HepG2 (cell line): ENCODE measurements around the gene MTMR4. TPM values are rescaled to one million over a fixed set of nuclear protein-coding genes. Genes with fewer than 3 reads are reported as not detected.

Experiments used
- DPF2 ChIP-seq: sonication (generic); formaldehyde crosslinking; IDR thresholded peaks from 2 replicates; pipeline ENCODE4 v1.4.0; 2020; ENCODE audit warnings: mild to moderate bottlenecking, low read depth, missing genetic modification reagents, borderline replicate concordance
- EED ChIP-seq: sonication (generic); formaldehyde crosslinking; IDR thresholded peaks from 2 replicates; pipeline ENCODE4 v1.5.0; 2020; ENCODE audit warnings: mild to moderate bottlenecking, missing genetic modification reagents
- ESRRA ChIP-seq: sonication (generic); formaldehyde crosslinking; IDR thresholded peaks from 2 replicates; pipeline ENCODE4 v1.5.1; 2020; ENCODE audit warnings: mild to moderate bottlenecking, low read depth, missing genetic modification reagents
- HCFC1 ChIP-seq: fragments of 150-350 bp; IDR thresholded peaks from 2 replicates; pipeline ENCODE4 v1.6.1; 2014; ENCODE audit warnings: low read depth, low read length
- HNF4G ChIP-seq, 2 experiments: sonication (generic) in 1 of 2; formaldehyde crosslinking in 1 of 2; IDR thresholded peaks; 2 replicates each; pipeline versions ENCODE4 v1.4.0 to v1.6.1; 2011 to 2020; ENCODE audit warnings: borderline replicate concordance in 2 of 2, low read depth in 2 of 2, mild to moderate bottlenecking in 2 of 2, low read length in 1 of 2, missing genetic modification reagents in 1 of 2, moderate library complexity in 1 of 2
- JUN ChIP-seq: sonication (generic); formaldehyde crosslinking; IDR thresholded peaks from 2 replicates; pipeline ENCODE4 v1.4.0; 2020; ENCODE audit warnings: mild to moderate bottlenecking, missing genetic modification reagents
- KAT8 ChIP-seq: IDR thresholded peaks from 2 replicates; pipeline ENCODE4 v1.6.1; 2016; ENCODE audit warnings: missing genetic modification reagents, missing compliant biosample characterization
- KLF16 ChIP-seq, 2 experiments: sonication (generic) in 1 of 2; formaldehyde crosslinking in 1 of 2; IDR thresholded peaks; 2 replicates each; pipeline versions ENCODE4 v1.6.1 to v1.8.0; 2016 to 2023; ENCODE audit warnings: missing genetic modification reagents in 2 of 2, missing compliant biosample characterization in 1 of 2
- MAFK ChIP-seq, 2 experiments: IDR thresholded peaks in 1 of 2; conservative IDR thresholded peaks in 1 of 2; 2 replicates each; pipeline ENCODE4 v1.6.1; 2011; ENCODE audit warnings: improper control_type of control experiment in 2 of 2, low read length in 2 of 2
- MAX ChIP-seq: IDR thresholded peaks from 2 replicates; pipeline ENCODE4 v1.6.1; 2012; ENCODE audit warnings: inconsistent platforms
- RARA ChIP-seq: IDR thresholded peaks from 2 replicates; pipeline ENCODE4 v1.6.1; 2016; ENCODE audit warnings: missing genetic modification reagents, missing compliant biosample characterization
- RBM39 ChIP-seq: fragments of 200-400 bp; formaldehyde crosslinking; IDR thresholded peaks from one replicate; pipeline ENCODE4 v1.6.1; 2018; ENCODE audit warnings: antibody characterized with exemption, mild to moderate bottlenecking, low read depth, low read length; ENCODE audit not compliant: poor library complexity, severe bottlenecking
- SAP130 ChIP-seq: IDR thresholded peaks from 2 replicates; pipeline ENCODE4 v1.6.1; 2016; ENCODE audit warnings: low read depth
- SSRP1 ChIP-seq: IDR thresholded peaks from 2 replicates; pipeline ENCODE4 v1.6.1; 2016; ENCODE audit warnings: control low read depth
- TEAD3 ChIP-seq: optimal IDR thresholded peaks from 2 replicates; pipeline ENCODE3; 2016; ENCODE audit warnings: borderline replicate concordance
- THAP11 ChIP-seq: IDR thresholded peaks from 2 replicates; pipeline ENCODE4 v1.6.1; 2016; ENCODE audit warnings: missing biosample characterization, missing genetic modification reagents
- YY1 ChIP-seq: IDR thresholded peaks from 2 replicates; pipeline ENCODE4 v1.6.1; 2011; ENCODE audit warnings: low read length, low read depth, moderate library complexity, mild to moderate bottlenecking; ENCODE audit not compliant: insufficient read depth, insufficient replicate concordance
- ZBTB20 ChIP-seq: sonication (generic); formaldehyde crosslinking; IDR thresholded peaks from 2 replicates; pipeline ENCODE4 v1.8.1; 2023; ENCODE audit warnings: missing genetic modification reagents, low read depth, mild to moderate bottlenecking, borderline replicate concordance
- ZBTB34 ChIP-seq: sonication (generic); formaldehyde crosslinking; IDR thresholded peaks from 2 replicates; pipeline ENCODE4 v1.8.0; 2022; ENCODE audit warnings: mild to moderate bottlenecking, missing genetic modification reagents
- ZBTB37 ChIP-seq: sonication (generic); formaldehyde crosslinking; IDR thresholded peaks from 2 replicates; pipeline ENCODE4 v1.4.0; 2020; ENCODE audit warnings: mild to moderate bottlenecking, missing genetic modification reagents
- ZFX ChIP-seq: sonication (generic); formaldehyde crosslinking; IDR thresholded peaks from 2 replicates; pipeline ENCODE4 v1.4.0; 2020; ENCODE audit warnings: mild to moderate bottlenecking, low read depth, missing genetic modification reagents, moderate library complexity
- ZNF12 ChIP-seq: sonication (generic); formaldehyde crosslinking; IDR thresholded peaks from 2 replicates; pipeline ENCODE4 v1.5.0; 2020; ENCODE audit warnings: missing genetic modification reagents
- ZNF292 ChIP-seq: sonication (generic); formaldehyde crosslinking; IDR thresholded peaks from 2 replicates; pipeline ENCODE4 v1.8.1; 2022; ENCODE audit warnings: mild to moderate bottlenecking, low read depth, missing genetic modification reagents, borderline replicate concordance
- ZNF350 ChIP-seq: sonication (generic); formaldehyde crosslinking; IDR thresholded peaks from 2 replicates; pipeline ENCODE4 v1.4.0; 2020; ENCODE audit warnings: mild to moderate bottlenecking, low read depth, missing genetic modification reagents, borderline replicate concordance
- ZNF468 ChIP-seq: sonication (generic); formaldehyde crosslinking; IDR thresholded peaks from 2 replicates; pipeline ENCODE4 v1.8.0; 2022; ENCODE audit warnings: mild to moderate bottlenecking, moderate library complexity, missing genetic modification reagents
- ZNF644 ChIP-seq: IDR thresholded peaks from 2 replicates; pipeline ENCODE4 v1.6.1; 2016; ENCODE audit warnings: low read depth
- ZSCAN12 ChIP-seq: sonication (generic); formaldehyde crosslinking; IDR thresholded peaks from 2 replicates; pipeline ENCODE4 v1.9.0; 2021; ENCODE audit warnings: mild to moderate bottlenecking, missing genetic modification reagents
- polyA plus RNA-seq, 8 experiments: library from polyadenylated mRNA; depleted of rRNA in 3 of 8; stranded (reverse) in 7 of 8; unstranded in 1 of 8; fragments of >200 nt; fragmentation: Illumina TruSeq in 4 of 8; extraction: Trizol in 4 of 8; gene quantifications; 2 replicates each; pipeline versions ENCODE4 v1.2.1 to v1.2.3, GENCODE V29; 2011 to 2016; ENCODE audit warnings: low read depth in 4 of 8, missing spikeins in 1 of 8, mixed read lengths in 1 of 8; ENCODE audit not compliant: insufficient read depth in 1 of 8
- total RNA-seq, 5 experiments: library from RNA; depleted of rRNA; stranded (reverse); fragments of >200 nt; fragmentation: Illumina TruSeq; extraction: Trizol; gene quantifications; 2 replicates each; pipeline ENCODE4 v1.2.3, GENCODE V29; 2016; ENCODE audit warnings: low read depth in 1 of 5

The MTMR4 gene
- total and polyA plus RNA-seq, 2 of the 13 experiments (the other 11 are each of a cell fraction or from before 2014, with no cell fraction given) = 62.5 to 65.1 TPM

- TF ChIP-seq MAFK (conservative IDR thresholded peaks at IDR 0.05 in 1 of 2, IDR thresholded peaks at IDR 0.05 in 1 of 2; ENCODE audit: low read length in 2 of 2) (peak; percentile 53 to 69), DPF2 (CRISPR knock-in tag) (peak; percentile 67), EED (CRISPR knock-in tag) (no peak), ESRRA (CRISPR knock-in tag) (peak; percentile 70; the same call in 1 of the 2 replicates), ZNF468 (CRISPR knock-in tag) (0 out of 2 replicates have a peak, but pooled peaks have one; percentile 59), ZBTB20 (CRISPR knock-in tag) (0 out of 2 replicates have a peak, but pooled peaks have one; percentile 10), ZNF644 (peak; percentile 84; the same call in 1 of the 2 replicates), ZNF12 (CRISPR knock-in tag) (0 out of 2 replicates have a peak, but pooled peaks have one; percentile 19), SSRP1 (CRISPR knock-in tag) (no peak), RARA (CRISPR knock-in tag) (peak; percentile 57; the same call in 1 of the 2 replicates), RBM39 (no peak), ZNF350 (CRISPR knock-in tag) (no peak), JUN (CRISPR knock-in tag) (peak; percentile 83; the same call in 1 of the 2 replicates), KLF16 (CRISPR knock-in tag; IDR thresholded peaks at IDR 0.05) (0 out of 4 replicates have a peak, but pooled peaks of 1 of the 2 experiments have one; percentile 14), SAP130 (CRISPR knock-in tag) (peak; percentile 37; the same call in 1 of the 2 replicates), HCFC1 (no peak), THAP11 (CRISPR knock-in tag) (peak; percentile 17; the same call in 1 of the 2 replicates), ZNF292 (no peak), HNF4G (IDR thresholded peaks at IDR 0.05; ENCODE audit: borderline replicate concordance, low read depth, low read length) (peak; percentile 73), HNF4G (CRISPR knock-in tag; IDR thresholded peaks at IDR 0.05; ENCODE audit: borderline replicate concordance, low read depth) (no peak), ZFX (0 out of 2 replicates have a peak, but pooled peaks have one; percentile 28), YY1 (peak; percentile 12), TEAD3 (CRISPR knock-in tag) (peak; percentile 64), ZSCAN12 (no peak), KAT8 (CRISPR knock-in tag) (0 out of 2 replicates have a peak, but pooled peaks have one; percentile 16), ZBTB34 (CRISPR knock-in tag) (peak; percentile 94), MAX (0 out of 2 replicates have a peak, but pooled peaks have one; percentile 49), ZBTB37 (CRISPR knock-in tag) (peak; percentile 99)
Observed at GRCh38 chr17:58535431-58535830, 21.0 kb upstream of the MTMR4 start (continued).
